Measurements from ENCODE around the gene ETS2.

Gene ETS2

GRCh38 chr21:38804030-38804788, 1.5 kb upstream of the ETS2 start:
- no peak for DNase-seq (ENCODE audit: low spot score in 2 of 2)
- Mint-ChIP-seq H3K36me3 (peaks cover 25% of the 10 kb centered on the region), H3K4me3 (peak overlapping the region; percentile 86), H3K9me3 (no peaks in the 10 kb centered on the region), H3K4me1 (peaks cover 32% of the 10 kb centered on the region), H3K27ac (peak overlapping the region; percentile 83)
- ATAC-seq, result peak; percentile 6

GRCh38 chr21:38804789-38805327, 871 bp upstream of the ETS2 start:
- peak; percentile 17 to 68 for DNase-seq (ENCODE audit: low spot score in 2 of 2)
- peak overlapping the region; percentile 86 for H3K4me3 Mint-ChIP-seq
- peaks cover 31% of the 10 kb centered on the region for H3K36me3 Mint-ChIP-seq
- H3K27ac Mint-ChIP-seq, result peak overlapping the region; percentile 83
- H3K4me1 Mint-ChIP-seq, result peaks cover 32% of the 10 kb centered on the region
- no peaks in the 10 kb centered on the region for H3K9me3 Mint-ChIP-seq
- peak; percentile 55 for ATAC-seq

- Mint-ChIP-seq H3K4me3 (peak overlapping the region; percentile 86), H3K9me3 (no peaks in the 10 kb centered on the region), H3K27ac (peak overlapping the region; percentile 83), H3K4me1 (peaks cover 29% of the 10 kb centered on the region), H3K36me3 (peaks cover 46% of the 10 kb centered on the region)
- peak; percentile 20 to 71 for DNase-seq (ENCODE audit: low spot score in 2 of 2)
- ATAC-seq, result peak; percentile 20
These were observed 618 bp downstream of the ETS2 start for GRCh38 chr21:38806153-38806941.

- Mint-ChIP-seq H3K36me3 (peaks cover 52% of the 10 kb centered on the region), H3K4me3 (peak overlapping the region; percentile 86)
- peak; percentile 46 for ATAC-seq
These were observed 1.2 kb downstream of the ETS2 start for GRCh38 chr21:38806942-38807284.

GRCh38 chr21:38807441-38807871, 1.7 kb downstream of the ETS2 start:
- Mint-ChIP-seq H3K36me3 (peaks cover 57% of the 10 kb centered on the region), H3K4me3 (peak overlapping the region; percentile 86), H3K9me3 (no peaks in the 10 kb centered on the region), H3K27ac (peak overlapping the region; percentile 83), H3K4me1 (peaks cover 33% of the 10 kb centered on the region)
- ATAC-seq, result no peak
- no peak for DNase-seq (ENCODE audit: low spot score in 2 of 2)

More at GRCh38 chr21:38806942-38807284, 1.2 kb downstream of the ETS2 start:
- Mint-ChIP-seq H3K4me1 (peaks cover 33% of the 10 kb centered on the region), H3K27ac (peak overlapping the region; percentile 83), H3K9me3 (no peaks in the 10 kb centered on the region)
- DNase-seq (ENCODE audit: low spot score in 2 of 2), result no peak

GRCh38 chr21:38807986-38808385, 2.3 kb downstream of the ETS2 start:
- Mint-ChIP-seq H3K27ac (no peak overlapping the region), H3K36me3 (peaks cover 63% of the 10 kb centered on the region), H3K4me1 (peaks cover 33% of the 10 kb centered on the region)

GRCh38 chr21:38809198-38809878, 3.6 kb downstream of the ETS2 start:
- H3K4me3 Mint-ChIP-seq, result no peak overlapping the region
- no peak overlapping the region for H3K27ac Mint-ChIP-seq
- peaks cover 76% of the 10 kb centered on the region for H3K36me3 Mint-ChIP-seq
- H3K9me3 Mint-ChIP-seq, result no peaks in the 10 kb centered on the region
- ATAC-seq (no peak), DNase-seq (ENCODE audit: low spot score in 2 of 2) (no peak)
- peaks cover 32% of the 10 kb centered on the region for H3K4me1 Mint-ChIP-seq

More at GRCh38 chr21:38807986-38808385, 2.3 kb downstream of the ETS2 start:
- H3K4me3 Mint-ChIP-seq, result peak overlapping the region; percentile 86
- ATAC-seq, result no peak
- H3K9me3 Mint-ChIP-seq, result no peaks in the 10 kb centered on the region
- DNase-seq (ENCODE audit: low spot score in 2 of 2), result no peak

- DNase-seq (ENCODE audit: low spot score in 2 of 2), result no peak
- H3K36me3 Mint-ChIP-seq, result peaks cover 84% of the 10 kb centered on the region
- H3K27ac Mint-ChIP-seq, result no peak overlapping the region
- ATAC-seq, result no peak
- H3K4me3 Mint-ChIP-seq, result no peak overlapping the region
- H3K4me1 Mint-ChIP-seq, result peaks cover 24% of the 10 kb centered on the region
- no peaks in the 10 kb centered on the region for H3K9me3 Mint-ChIP-seq
These were observed 4.5 kb downstream of the ETS2 start for GRCh38 chr21:38810034-38810825.

- DNase-seq (ENCODE audit: low spot score in 2 of 2), result no peak
- Mint-ChIP-seq H3K4me3 (no peak overlapping the region), H3K4me1 (peaks cover 24% of the 10 kb centered on the region), H3K36me3 (peaks cover 85% of the 10 kb centered on the region), H3K9me3 (no peaks in the 10 kb centered on the region), H3K27ac (no peak overlapping the region)
- no peak for ATAC-seq
These were observed 5.1 kb downstream of the ETS2 start for GRCh38 chr21:38810826-38811164.

GRCh38 chr21:38811257-38811656, 5.5 kb downstream of the ETS2 start:
- peaks cover 89% of the 10 kb centered on the region for H3K36me3 Mint-ChIP-seq
- no peak overlapping the region for H3K4me3 Mint-ChIP-seq
- ATAC-seq, result no peak

GRCh38 chr21:38813143-38813542, 7.4 kb downstream of the ETS2 start:
- Mint-ChIP-seq H3K36me3 (peaks cover 96% of the 10 kb centered on the region), H3K4me3 (no peak overlapping the region), H3K27ac (no peak overlapping the region), H3K4me1 (peaks cover 10% of the 10 kb centered on the region), H3K9me3 (no peaks in the 10 kb centered on the region)
- ATAC-seq, result no peak
- DNase-seq (ENCODE audit: low spot score in 2 of 2), result no peak

More at GRCh38 chr21:38811257-38811656, 5.5 kb downstream of the ETS2 start:
- Mint-ChIP-seq H3K9me3 (no peaks in the 10 kb centered on the region), H3K4me1 (peaks cover 24% of the 10 kb centered on the region), H3K27ac (no peak overlapping the region)
- no peak for DNase-seq (ENCODE audit: low spot score in 2 of 2)

- DNase-seq (ENCODE audit: low spot score in 2 of 2) (no peak), ATAC-seq (no peak)
- Mint-ChIP-seq H3K27ac (no peak overlapping the region), H3K9me3 (no peaks in the 10 kb centered on the region), H3K4me3 (no peak overlapping the region), H3K36me3 (peaks cover 97% of the 10 kb centered on the region), H3K4me1 (peaks cover 6% of the 10 kb centered on the region)
These were observed 7.8 kb downstream of the ETS2 start for GRCh38 chr21:38813547-38813946.

- Mint-ChIP-seq H3K27ac (no peak overlapping the region), H3K36me3 (peaks cover 100% of the 10 kb centered on the region), H3K9me3 (no peaks in the 10 kb centered on the region), H3K4me1 (peaks cover 6% of the 10 kb centered on the region), H3K4me3 (no peak overlapping the region)
- ATAC-seq (peak; percentile 34), DNase-seq (ENCODE audit: low spot score in 2 of 2) (no peak)
These were observed 8.7 kb downstream of the ETS2 start for GRCh38 chr21:38814126-38815059.

- H3K36me3 Mint-ChIP-seq, result peaks cover 100% of the 10 kb centered on the region
- ATAC-seq (peak; percentile 50), DNase-seq (ENCODE audit: low spot score in 2 of 2) (no peak)
These were observed 9.3 kb downstream of the ETS2 start for GRCh38 chr21:38815060-38815405.

More at GRCh38 chr21:38815060-38815405, 9.3 kb downstream of the ETS2 start:
- H3K27ac Mint-ChIP-seq, result no peak overlapping the region
- H3K9me3 Mint-ChIP-seq, result no peaks in the 10 kb centered on the region
- H3K4me1 Mint-ChIP-seq, result peaks cover 6% of the 10 kb centered on the region
- H3K4me3 Mint-ChIP-seq, result no peak overlapping the region

Data from stimulated activated effector memory CD8-positive, alpha-beta T cell treated with anti-CD3 and anti-CD28 coated beads, Interleukin-12 subunit alpha, Interleukin-12 subunit beta, amount 100 ng/mL, for 72 hours (primary cell).